ENCODE results near the gene MYLK.

The MYLK gene

DNA sequence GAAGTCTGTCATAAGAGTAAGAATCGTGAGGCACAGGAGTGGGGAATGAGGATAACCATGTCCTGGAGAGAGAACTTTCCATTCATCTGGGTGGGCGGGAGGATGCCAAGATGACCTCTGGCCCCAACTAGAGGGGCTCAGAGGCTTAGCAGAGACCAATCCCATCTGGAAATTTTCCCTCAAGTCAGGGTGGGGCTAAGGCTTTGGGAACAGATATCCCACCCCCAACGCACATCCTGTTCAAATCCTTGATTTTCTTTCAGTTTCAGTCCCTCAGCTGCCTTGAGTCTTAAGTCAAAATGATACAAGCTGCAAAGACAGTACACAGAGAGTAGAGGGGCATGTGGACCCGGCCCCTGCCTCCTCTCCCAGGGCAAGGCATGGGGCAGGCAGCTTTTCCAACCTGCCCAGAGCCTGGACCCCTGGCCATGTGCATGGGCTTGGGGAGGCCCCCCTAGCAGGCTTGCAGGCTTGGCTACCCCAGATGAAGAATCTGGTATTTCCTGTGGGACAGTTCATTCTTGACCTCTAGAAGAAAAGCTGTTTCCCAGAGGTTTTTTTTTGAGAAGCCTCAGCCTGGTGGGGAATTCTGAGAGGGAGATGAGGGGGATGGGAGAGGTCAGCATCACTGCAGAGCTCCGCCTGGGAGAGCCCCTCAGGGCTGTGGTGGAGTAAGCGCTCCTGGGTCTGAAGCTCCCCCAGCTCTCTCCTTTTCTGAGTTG lies 189.6 kb downstream of the MYLK start:
- no peak for DNase-seq

DNA sequence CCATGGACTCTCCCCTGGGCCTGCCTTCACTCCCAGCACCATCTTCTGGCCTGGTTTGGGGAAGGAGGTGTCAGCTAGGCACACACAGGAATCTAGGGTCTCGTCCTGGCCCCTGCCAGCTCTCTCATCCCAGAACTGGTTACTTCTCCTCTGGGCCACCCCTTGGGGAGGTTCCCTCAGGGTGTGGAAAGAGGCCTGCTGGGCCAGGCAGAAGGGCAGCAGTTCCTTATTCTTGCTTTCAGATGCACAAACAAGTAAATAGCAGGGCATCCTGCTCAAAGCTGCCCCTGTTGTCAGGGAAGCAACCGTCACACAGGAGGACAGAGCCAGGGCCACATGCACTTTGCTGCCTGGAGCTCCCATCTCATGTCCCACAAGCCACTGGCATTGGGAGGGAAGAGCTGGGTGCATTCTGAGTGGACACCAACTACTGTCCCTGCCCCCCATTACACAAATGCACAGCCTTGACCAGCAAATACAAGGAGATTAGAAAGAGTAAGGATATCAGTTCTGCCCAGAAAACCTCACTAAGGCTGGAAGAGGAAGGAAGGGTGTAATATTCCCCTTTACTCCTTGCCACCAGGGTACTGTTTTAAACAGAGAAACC lies 190.4 kb downstream of the MYLK start:
- no peak for DNase-seq

- no peak for DNase-seq
Measured at GRCh38 chr3:123692671-123693070, 191.5 kb downstream of the MYLK start.

DNA sequence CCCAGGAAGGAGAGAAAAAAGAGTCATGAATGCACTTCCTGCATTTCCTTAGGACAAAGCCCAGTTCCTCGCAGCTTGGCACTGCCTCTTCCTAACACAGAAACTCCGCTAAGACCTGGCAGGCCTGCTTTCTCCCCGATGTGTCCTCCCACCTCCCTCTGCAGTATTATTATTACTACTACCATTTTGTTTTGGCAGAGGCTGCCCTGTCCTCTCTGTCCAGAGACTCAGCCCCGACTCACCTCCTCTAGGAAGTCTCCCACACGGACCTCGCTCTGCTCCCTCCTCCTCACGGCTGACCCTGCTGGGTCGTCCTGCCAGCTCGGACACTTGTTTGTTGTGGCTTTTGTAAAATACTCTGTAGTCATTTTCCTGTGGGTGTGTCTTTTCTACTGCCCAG lies 192.1 kb downstream of the MYLK start:
- DNase-seq: no peak

GRCh38 chr3:123689831-123690230 lies 194.3 kb downstream of the MYLK start:
- DNase-seq: no peak

GRCh38 chr3:123688241-123688747 lies 195.8 kb downstream of the MYLK start:
- DNase-seq: no peak

GRCh38 chr3:123687286-123687685 lies 196.8 kb downstream of the MYLK start:
- no peak for DNase-seq

DNA sequence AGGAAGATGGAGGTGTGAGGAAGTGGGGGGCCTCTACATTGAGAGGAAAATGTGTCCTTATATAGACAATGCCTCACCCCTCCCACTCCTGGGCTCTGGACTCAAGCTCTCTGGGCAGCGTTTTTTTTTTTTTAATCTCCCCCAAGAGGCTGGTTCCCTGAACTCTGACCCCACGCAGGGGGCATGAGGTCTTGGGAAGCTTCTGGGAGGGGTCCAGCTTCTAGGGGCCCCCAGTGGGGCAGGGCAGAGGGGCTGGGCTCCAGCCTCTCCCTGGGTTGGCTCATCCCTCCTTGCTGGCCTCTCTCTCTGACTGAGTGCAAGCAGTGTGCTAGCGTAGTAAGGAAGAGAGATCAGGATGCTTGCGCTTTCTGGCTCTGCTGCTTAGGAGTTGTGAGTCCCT lies 197.9 kb downstream of the MYLK start:
- no peak for DNase-seq

- no peak for DNase-seq
Measured at GRCh38 chr3:123685780-123686179, 198.4 kb downstream of the MYLK start.

DNA sequence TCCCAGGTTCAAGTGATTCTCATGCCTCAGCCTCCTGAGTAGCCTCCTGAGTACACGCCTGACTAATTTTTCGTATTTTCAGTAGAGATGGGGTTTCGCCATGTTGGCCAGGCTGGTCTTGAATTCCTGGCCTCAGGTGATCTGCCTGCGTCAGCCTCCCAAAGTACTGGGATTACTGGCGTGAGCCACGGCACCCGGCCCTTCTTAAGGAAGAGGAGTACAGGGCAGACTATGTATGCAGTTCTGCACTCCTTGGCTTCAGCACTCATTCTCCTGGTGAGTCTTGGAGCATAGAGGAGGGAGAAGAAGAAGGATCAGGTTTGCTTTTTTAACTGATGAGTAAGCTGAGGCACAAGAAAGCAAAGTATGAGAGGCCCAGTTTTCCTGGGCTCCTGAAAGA lies 199.5 kb downstream of the MYLK start:
- no peak for DNase-seq

DNA sequence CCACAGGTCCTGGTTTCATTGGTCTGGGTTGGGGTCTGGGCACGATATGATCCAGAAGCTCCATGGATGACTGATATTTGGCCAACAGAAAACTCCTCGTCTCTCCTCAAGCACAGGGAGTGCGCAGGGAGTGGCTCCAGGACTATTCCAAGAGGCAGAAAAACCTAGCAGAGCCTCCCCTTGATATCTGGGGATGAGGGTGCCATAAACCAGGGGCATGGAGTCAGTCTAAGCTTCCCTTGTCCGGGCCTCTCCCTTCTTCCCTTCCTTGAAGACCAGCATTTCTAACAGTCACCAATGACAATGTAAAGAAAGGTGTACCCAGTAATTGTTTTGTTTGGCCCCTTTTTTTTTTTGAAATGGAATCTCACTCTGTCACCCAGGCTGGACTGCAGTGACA lies 199.9 kb downstream of the MYLK start:
- DNase-seq: no peak

DNA sequence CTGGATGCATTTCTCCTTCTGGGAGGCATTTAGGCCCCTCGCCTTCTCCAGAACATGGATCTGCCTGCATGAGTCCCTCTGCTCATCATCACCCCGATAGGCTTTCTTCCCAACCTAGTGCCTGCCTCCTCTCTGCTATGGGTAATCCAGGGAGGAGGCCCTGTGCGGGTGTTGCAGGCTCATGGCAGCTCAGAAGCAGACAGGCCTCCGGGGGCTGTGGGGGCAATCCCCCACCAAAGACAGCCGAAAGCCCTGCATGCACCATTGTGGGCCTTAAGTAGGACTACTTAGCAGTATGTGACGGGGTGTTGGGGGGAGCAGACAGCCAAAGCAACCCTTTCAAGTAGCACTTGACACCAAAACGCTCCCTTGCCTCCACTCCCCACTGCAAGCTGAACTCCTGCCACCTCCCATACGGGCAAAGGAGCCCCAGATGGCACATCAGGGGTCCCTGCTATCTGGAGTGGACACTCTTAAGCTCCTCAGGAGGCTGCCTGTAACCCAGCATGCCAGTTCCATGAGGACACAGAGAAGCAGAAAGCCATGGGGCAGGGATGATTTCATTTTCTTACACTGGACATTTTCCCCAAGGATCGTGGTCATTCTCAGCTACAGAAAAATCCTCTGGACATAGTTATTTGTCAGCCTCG lies 200.5 kb downstream of the MYLK start:
- DNase-seq: no peak

GRCh38 chr3:123682781-123683504 lies 201.2 kb downstream of the MYLK start:
- DNase-seq: no peak

GRCh38 chr3:123682302-123682701 lies 201.8 kb downstream of the MYLK start:
- DNase-seq: no peak

- no peak for DNase-seq
Measured at GRCh38 chr3:123679712-123680386, 204.3 kb downstream of the MYLK start.

GRCh38 chr3:123678108-123678511 lies 206.0 kb downstream of the MYLK start:
- DNase-seq: no peak

DNA sequence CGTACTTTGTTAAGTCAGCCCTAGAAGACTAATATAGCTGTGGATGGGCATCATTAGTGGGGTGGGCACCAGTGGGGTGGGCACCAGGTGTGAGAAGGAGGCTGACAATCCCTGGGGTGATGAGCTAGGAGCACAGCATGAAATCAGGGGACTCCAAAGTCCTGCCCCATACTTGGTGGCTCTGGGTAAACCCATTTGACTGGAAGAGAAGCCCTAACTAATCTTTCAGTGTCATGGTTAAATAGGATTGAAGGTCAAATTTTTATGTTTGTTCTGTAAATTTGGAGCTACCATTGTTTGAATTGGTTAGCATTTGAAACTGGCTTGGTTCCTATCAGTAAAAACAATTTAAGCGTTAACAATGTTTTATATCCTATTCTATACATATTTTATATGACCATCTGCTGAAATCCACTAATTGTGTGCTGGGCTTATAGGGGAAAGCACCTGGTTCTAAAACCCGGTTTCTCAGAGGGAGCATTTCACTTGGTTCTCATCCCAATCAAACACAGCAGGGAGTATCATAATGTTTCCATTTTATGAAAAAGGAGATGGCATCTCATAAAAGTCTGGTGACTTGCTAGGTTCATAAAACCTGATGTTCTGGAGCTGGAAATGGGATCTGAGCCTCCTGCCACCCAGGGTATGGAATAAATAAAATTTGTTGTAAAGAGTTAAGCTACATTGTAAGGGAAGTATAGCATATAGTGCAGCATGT lies 211.5 kb downstream of the MYLK start:
- no peak for DNase-seq

DNA sequence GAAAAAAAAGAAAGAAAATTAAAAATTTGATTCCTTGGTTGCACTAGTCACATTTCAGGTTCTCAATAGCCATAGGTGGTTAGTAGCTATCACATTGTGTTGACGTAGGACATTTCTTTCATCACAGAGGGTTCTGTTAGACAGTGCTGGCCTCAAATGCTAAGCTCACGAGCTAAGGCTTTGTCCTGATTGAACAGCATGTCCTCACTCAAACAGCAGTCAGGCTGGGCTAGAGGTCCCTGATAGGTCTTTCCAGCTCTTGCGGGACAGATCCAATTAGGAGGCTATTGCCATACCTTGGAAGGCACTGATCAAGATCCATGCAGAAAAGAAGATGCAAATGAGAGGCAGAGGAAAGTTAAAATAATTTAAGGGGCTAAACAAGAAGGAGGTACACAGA lies 213.4 kb downstream of the MYLK start:
- DNase-seq: no peak

- no peak for DNase-seq
Measured at GRCh38 chr3:123668906-123669305, 215.2 kb downstream of the MYLK start.

- DNase-seq: no peak
Measured at GRCh38 chr3:123667784-123668183, 216.3 kb downstream of the MYLK start.

GRCh38 chr3:123664753-123665152 lies 219.4 kb downstream of the MYLK start:
- no peak for DNase-seq

DNA sequence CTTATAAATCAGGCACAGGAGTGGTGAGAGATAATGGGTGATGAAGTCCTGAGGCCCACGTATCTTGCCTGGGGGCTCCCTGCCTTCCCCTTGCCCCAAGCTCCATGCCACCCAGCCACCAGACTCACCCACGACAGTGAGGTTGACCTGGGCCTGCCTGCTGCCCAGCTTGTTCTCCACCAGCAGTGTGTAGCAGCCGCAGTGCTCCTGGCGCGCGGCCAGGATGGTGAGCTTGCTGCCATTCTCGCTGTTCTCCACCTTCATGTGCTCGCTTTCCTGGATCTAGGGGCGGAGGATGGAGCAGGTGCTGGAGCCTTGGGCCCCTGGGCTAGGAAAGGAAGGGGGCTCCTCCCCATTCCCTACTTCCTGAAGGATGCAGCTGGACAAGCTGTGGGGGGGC lies 220.2 kb downstream of the MYLK start:
- DNase-seq: no peak
